ENCODE measurements around the gene GADL1. TPM values are rescaled to one million over a fixed set of nuclear protein-coding genes. Genes with fewer than 3 reads are reported as not detected.
A peak's percentile ranks its signal among the peaks of the same experiment; 100 is the strongest.

Gene GADL1
- total RNA-seq, 4 donors from 2014 or later: 0.13 to 0.55 (median 0.42) TPM

DNA sequence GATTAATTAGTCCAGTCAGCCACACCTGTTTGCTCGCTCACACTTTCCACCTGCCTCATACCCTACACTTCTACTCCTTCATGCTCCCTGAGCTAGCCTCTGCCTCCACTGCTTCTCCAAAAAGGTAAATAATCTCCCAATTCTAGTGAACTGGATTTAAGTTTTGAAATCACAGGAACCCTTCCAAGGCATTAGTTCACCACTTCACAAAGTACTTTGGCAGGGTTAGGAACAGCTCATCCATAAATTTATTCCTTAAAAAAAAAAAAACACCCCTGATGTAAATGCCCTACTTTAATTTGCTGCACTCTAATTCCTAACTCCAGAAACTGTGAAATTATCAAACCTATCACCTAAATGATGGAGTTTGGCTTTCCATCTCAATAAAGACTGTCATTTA is 58.3 kb downstream of the GADL1 start:
- DNase-seq (no peak), ATAC-seq (no peak)
- H3K9me3 ChIP-seq: no peaks in the 10 kb centered on the region
- H3K27ac ChIP-seq: no peak overlapping the region
- in situ Hi-C loops (cut with MboI; ENCODE audit: low sequenced_read_pairs in 4 of 4) (no loop called here), intact Hi-C loops (cut with DNase I; ENCODE audit: low total_unique reads) (no loop called here)
- H3K4me3 ChIP-seq: no peak overlapping the region
- H3K27me3 ChIP-seq: no peaks in the 10 kb centered on the region
- peaks cover 0 to 7% of the 10 kb centered on the region in 2 donors for H3K4me1 ChIP-seq
- peaks cover 0 to 2% of the 10 kb centered on the region in 2 donors for H3K36me3 ChIP-seq
- no peak for TF ChIP-seq POLR2A (IDR thresholded peaks at IDR 0.05)
- no peak for TF ChIP-seq CTCF (IDR thresholded peaks at IDR 0.05 in 4 of 5, conservative IDR thresholded peaks at IDR 0.05 in 1 of 5)

DNA sequence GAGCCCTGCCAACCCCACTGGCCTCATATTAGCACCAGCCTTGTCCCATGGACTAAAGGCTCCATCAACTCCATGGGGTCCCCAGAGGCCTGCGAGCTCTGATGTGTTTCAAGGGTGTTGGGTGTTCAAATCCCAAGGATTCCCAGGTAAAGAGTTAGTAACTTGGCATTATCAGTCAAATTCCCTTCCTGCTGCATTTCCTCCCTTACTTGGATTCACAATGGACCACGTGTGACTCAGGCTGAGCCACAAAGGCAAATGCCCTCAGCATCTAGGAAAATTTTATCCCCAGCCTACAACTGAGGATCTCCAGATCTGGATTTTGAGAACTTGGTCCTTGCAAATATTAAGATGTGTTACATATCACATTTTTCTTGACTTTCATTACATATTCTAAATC is 58.8 kb downstream of the GADL1 start:
- DNase-seq: no peak
- no peaks in the 10 kb centered on the region for H3K27me3 ChIP-seq
- in situ Hi-C loops (cut with MboI; ENCODE audit: low sequenced_read_pairs in 4 of 4) (no loop called here), intact Hi-C loops (cut with DNase I; ENCODE audit: low total_unique reads) (no loop called here)
- H3K4me1 ChIP-seq: peaks cover 0 to 7% of the 10 kb centered on the region in 2 donors
- H3K36me3 ChIP-seq: peaks cover 0 to 2% of the 10 kb centered on the region in 2 donors
- no peak for ATAC-seq
- no peak overlapping the region for H3K27ac ChIP-seq
- no peak for TF ChIP-seq POLR2A (IDR thresholded peaks at IDR 0.05)
- TF ChIP-seq CTCF (IDR thresholded peaks at IDR 0.05 in 4 of 5, conservative IDR thresholded peaks at IDR 0.05 in 1 of 5): no peak
- no peak overlapping the region for H3K4me3 ChIP-seq
- H3K9me3 ChIP-seq: no peaks in the 10 kb centered on the region

DNA sequence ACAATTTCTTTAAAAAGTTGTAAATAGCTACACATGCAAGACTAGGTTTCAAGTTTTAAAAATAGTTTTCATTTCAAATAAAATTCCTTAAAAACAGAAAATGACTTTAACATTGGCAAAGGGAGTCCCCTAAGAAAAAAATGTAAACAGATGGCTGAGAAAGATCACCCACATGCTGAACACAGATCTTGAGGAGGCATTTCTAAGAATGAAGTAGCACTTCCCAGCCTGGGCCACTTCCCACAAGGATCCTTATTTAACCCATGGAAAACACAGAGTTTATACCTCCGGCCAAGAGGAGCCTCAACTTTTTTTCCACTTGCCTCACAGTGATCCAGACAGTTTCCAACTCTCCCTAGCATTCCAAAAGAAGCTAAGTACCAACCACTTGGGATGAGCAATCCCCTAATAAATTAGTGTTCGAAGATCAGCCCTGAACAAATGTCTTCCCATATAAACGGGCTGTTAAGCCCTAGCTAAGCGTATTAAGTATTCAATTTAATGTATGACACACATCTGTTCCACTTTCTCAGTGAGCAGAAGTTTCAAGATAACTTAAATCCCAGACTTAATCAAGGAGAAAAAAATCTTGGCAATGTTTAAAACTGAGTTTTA is 61.4 kb downstream of the GADL1 start:
- ATAC-seq: no peak

GRCh38 chr3:30827080-30827479 is 67.4 kb downstream of the GADL1 start:
- in situ Hi-C loops (cut with MboI; ENCODE audit: low sequenced_read_pairs in 4 of 4) (no loop called here), intact Hi-C loops (cut with DNase I; ENCODE audit: low total_unique reads) (loop anchor here (2.0 kb wide), 1 partner anchor 22 kb away; no protein-coding TSS in a partner anchor)
- no peak for DNase-seq
- no peaks in the 10 kb centered on the region for H3K27me3 ChIP-seq
- TF ChIP-seq POLR2A (IDR thresholded peaks at IDR 0.05): no peak
- no peak for TF ChIP-seq CTCF (IDR thresholded peaks at IDR 0.05 in 4 of 5, conservative IDR thresholded peaks at IDR 0.05 in 1 of 5)
- H3K4me3 ChIP-seq: no peak overlapping the region
- peak; percentile 25 to 41 for ATAC-seq
- H3K9me3 ChIP-seq: no peaks in the 10 kb centered on the region
- H3K4me1 ChIP-seq: peaks cover 46 to 50% of the 10 kb centered on the region in 2 donors
- peak overlapping the region; percentile 67 to 82 (median 74) for H3K27ac ChIP-seq
- peaks cover 0 to 2% of the 10 kb centered on the region in 2 donors for H3K36me3 ChIP-seq

More for the DNA sequence above, 61.4 kb downstream of the GADL1 start:
- H3K36me3 ChIP-seq: peaks cover 0 to 2% of the 10 kb centered on the region in 2 donors
- no peaks in the 10 kb centered on the region for H3K9me3 ChIP-seq
- no peak for DNase-seq
- in situ Hi-C loops (cut with MboI; ENCODE audit: low sequenced_read_pairs in 4 of 4) (no loop called here), intact Hi-C loops (cut with DNase I; ENCODE audit: low total_unique reads) (loop anchor here (5.0 kb wide), 1 partner anchor 39 kb away; no protein-coding TSS in a partner anchor)
- H3K27ac ChIP-seq: peak overlapping the region in 1 of 4 donors; percentile 5
- H3K4me1 ChIP-seq: peaks cover 6 to 20% of the 10 kb centered on the region in 2 donors
- no peak for TF ChIP-seq POLR2A (IDR thresholded peaks at IDR 0.05)
- no peak for TF ChIP-seq CTCF (IDR thresholded peaks at IDR 0.05 in 4 of 5, conservative IDR thresholded peaks at IDR 0.05 in 1 of 5)
- H3K27me3 ChIP-seq: no peaks in the 10 kb centered on the region
- H3K4me3 ChIP-seq: no peak overlapping the region

Measured in gastrocnemius medialis (tissue), 4 donors.